Kidney epithelial cell (primary cell): ENCODE results near the gene HM13. TPM values are rescaled to one million over a fixed set of nuclear protein-coding genes. Genes with fewer than 3 reads are reported as not detected.
A peak's percentile ranks its signal among the peaks of the same experiment; 100 is the strongest.

Experiments
- DNase-seq: peaks from one replicate; pipeline ENCODE4 v3.0.0-alpha.2; 2010; ENCODE audit warnings: low read depth
- H3K27me3 ChIP-seq: 2 replicates; pipeline ENCODE4 v1.6.0; 2011; ENCODE audit warnings: low read length; ENCODE audit not compliant: control insufficient read depth, insufficient read depth
- H3K36me3 ChIP-seq: 2 replicates; pipeline ENCODE4 v1.5.1; 2011; ENCODE audit warnings: low read length; ENCODE audit not compliant: control insufficient read depth, insufficient read depth
- H3K4me3 ChIP-seq: 2 replicates; pipeline ENCODE4 v1.5.1; 2011; ENCODE audit warnings: low read depth, mild to moderate bottlenecking, control low read depth, low read length
- total RNA-seq: library from RNA; depleted of rRNA; stranded (reverse); fragments of >200 nt; gene quantifications from 2 replicates; pipeline ENCODE4 v1.2.3, GENCODE V29; 2015
- TF ChIP-seq, protein P1 (sequence below): IDR thresholded peaks from 2 replicates; pipeline ENCODE4 v1.5.1; 2011; ENCODE audit warnings: mild to moderate bottlenecking, moderate library complexity, low read length, control low read depth, inconsistent platforms; ENCODE audit not compliant: insufficient read depth, poor library complexity, severe bottlenecking

Gene HM13
- total RNA-seq, 1 donor from 2014 or later, result 116 TPM

DNA sequence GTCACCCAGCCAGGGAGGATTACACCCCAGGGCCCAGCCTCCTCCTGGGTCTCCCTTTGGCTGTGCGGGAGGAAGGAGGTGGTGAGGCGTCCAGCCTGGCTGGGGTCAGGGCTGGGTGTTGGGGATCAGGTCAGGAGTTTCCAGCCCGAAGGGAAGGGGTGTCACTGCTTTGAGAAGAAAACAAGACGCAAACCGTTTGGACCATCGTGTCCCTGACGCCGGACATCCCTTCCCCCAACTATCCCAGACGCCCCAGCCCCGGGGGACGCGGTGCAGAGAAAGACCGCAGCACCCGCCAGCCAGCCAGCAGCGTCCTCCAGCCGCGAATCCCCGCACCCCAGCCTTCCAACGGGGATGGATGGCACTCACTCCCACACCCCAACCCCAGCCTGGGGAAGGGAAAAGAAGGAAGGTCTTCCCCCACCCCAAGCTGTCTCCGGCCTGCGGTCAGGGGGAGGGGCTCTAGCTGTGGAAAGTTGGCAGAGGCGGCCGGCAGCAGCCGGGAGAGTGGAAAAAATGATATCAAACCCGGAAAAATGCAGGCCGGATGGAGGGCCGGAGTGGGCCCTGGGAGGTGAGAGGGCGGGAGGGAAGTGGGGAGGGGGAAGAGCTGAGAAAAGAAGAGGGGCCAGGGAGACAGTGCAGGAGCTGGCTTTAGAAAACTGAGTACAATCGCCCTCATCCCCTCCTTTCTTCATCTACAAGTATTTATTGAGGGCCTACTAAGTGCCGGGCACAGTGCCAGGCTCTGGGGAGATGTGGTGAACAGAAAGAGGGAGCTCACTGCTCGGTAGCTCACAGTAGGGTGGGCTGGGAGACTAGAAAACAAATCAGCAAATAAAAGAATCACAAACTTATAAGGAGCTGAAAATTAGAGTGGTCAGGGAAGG, 28.5 kb upstream of the HM13 start:
- DNase-seq, result no peak
- TF ChIP-seq, protein P1, sequence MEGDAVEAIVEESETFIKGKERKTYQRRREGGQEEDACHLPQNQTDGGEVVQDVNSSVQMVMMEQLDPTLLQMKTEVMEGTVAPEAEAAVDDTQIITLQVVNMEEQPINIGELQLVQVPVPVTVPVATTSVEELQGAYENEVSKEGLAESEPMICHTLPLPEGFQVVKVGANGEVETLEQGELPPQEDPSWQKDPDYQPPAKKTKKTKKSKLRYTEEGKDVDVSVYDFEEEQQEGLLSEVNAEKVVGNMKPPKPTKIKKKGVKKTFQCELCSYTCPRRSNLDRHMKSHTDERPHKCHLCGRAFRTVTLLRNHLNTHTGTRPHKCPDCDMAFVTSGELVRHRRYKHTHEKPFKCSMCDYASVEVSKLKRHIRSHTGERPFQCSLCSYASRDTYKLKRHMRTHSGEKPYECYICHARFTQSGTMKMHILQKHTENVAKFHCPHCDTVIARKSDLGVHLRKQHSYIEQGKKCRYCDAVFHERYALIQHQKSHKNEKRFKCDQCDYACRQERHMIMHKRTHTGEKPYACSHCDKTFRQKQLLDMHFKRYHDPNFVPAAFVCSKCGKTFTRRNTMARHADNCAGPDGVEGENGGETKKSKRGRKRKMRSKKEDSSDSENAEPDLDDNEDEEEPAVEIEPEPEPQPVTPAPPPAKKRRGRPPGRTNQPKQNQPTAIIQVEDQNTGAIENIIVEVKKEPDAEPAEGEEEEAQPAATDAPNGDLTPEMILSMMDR, result no peak
- Histone ChIP-seq H3K27me3 (peaks cover 16% of the 10 kb centered on the region), H3K4me3 (no peak overlapping the region), H3K36me3 (no peaks in the 10 kb centered on the region)

GRCh38 chr20:31488115-31488514, 26.1 kb upstream of the HM13 start:
- no peak for DNase-seq
- TF ChIP-seq, protein P1, result no peak

GRCh38 chr20:31489152-31489551, 25.1 kb upstream of the HM13 start:
- DNase-seq, result no peak
- Histone ChIP-seq H3K27me3 (peaks cover 15% of the 10 kb centered on the region), H3K36me3 (no peaks in the 10 kb centered on the region)

More at GRCh38 chr20:31488115-31488514, 26.1 kb upstream of the HM13 start:
- Histone ChIP-seq H3K4me3 (no peak overlapping the region), H3K36me3 (no peaks in the 10 kb centered on the region), H3K27me3 (peaks cover 16% of the 10 kb centered on the region)

GRCh38 chr20:31490752-31491151, 23.5 kb upstream of the HM13 start:
- peaks cover 7% of the 10 kb centered on the region for H3K27me3 ChIP-seq
- TF ChIP-seq, protein P1, result no peak
- H3K4me3 ChIP-seq, result no peak overlapping the region
- no peak for DNase-seq
- no peaks in the 10 kb centered on the region for H3K36me3 ChIP-seq

More at GRCh38 chr20:31489152-31489551, 25.1 kb upstream of the HM13 start:
- TF ChIP-seq, protein P1, result no peak
- H3K4me3 ChIP-seq, result no peak overlapping the region

GRCh38 chr20:31494131-31494530, 20.1 kb upstream of the HM13 start:
- Histone ChIP-seq H3K4me3 (no peak overlapping the region), H3K36me3 (no peaks in the 10 kb centered on the region), H3K27me3 (peaks cover 8% of the 10 kb centered on the region)
- TF ChIP-seq, protein P1, result peak; percentile 25
- no peak for DNase-seq
